GM12878 (cell line): ENCODE data around the gene CFAP92. TPM values are rescaled to one million over a fixed set of nuclear protein-coding genes. Genes with fewer than 3 reads are reported as not detected.

Source experiments
- ATAC-seq: fragments of 200-7000 bp; cut with Tn5 transposase; 3 replicates; pipeline ENCODE4 v1.9.1; 2020; ENCODE audit warnings: mild to moderate bottlenecking, moderate library complexity
- BruUV-seq: library from RNA; stranded (reverse); fragments of 400-500 nt; replicated peaks from 2 replicates; lab custom pipeline; 2021; lab: Mats Ljungman, UMichigan
- CTCF ChIA-PET: fragments of 300-600 bp; sonication (Branson Sonifier 250); formaldehyde crosslinking; extraction: SDS; loops from one replicate; lab custom pipeline; 2021; ENCODE audit warnings: inconsistent platforms; lab: Yijun Ruan, JAX
- POLR2A ChIA-PET: fragments of 350-600 bp; formaldehyde crosslinking; extraction: SDS; loops from one replicate; lab custom pipeline; 2021; ENCODE audit warnings: inconsistent platforms; lab: Charles Lee
- RAD21 ChIA-PET: fragments of 300-600 bp; sonication (Branson Sonifier 250); formaldehyde crosslinking; loops from one replicate; lab custom pipeline; 2023; ENCODE audit warnings: antibody characterized with exemption; ENCODE audit not compliant: unreplicated experiment; lab: Charles Lee
- SMC1A ChIA-PET: fragments of 300-600 bp; sonication (Branson Sonifier 250); formaldehyde crosslinking; loops from one replicate; lab custom pipeline; 2023; ENCODE audit not compliant: unreplicated experiment, uncharacterized antibody; lab: Charles Lee
- DNase-seq: peaks from one replicate; pipeline ENCODE4 v3.0.0-alpha.2; 2011; ENCODE audit warnings: low read depth, low spot score
- FAIRE-seq: peaks from 3 replicates; lab custom pipeline; 2011; peaks lifted over from hg19 to GRCh38; lab: Jason Lieb, UNC
- H2AFZ ChIP-seq: 2 replicates; pipeline ENCODE4 v1.6.0; 2011; ENCODE audit warnings: low read depth, low read length, control low read depth; ENCODE audit not compliant: control insufficient read depth
- H3K27ac ChIP-seq: 2 replicates; pipeline ENCODE4 v1.5.1; 2011; ENCODE audit warnings: control low read depth; ENCODE audit not compliant: control insufficient read depth, insufficient read depth
- H3K27me3 ChIP-seq, 2 experiments: replicated peaks in 1 of 2; 2 replicates each; pipeline versions ENCODE4 v1.6.0 to v1.6.1; 2011; ENCODE audit warnings: low read length in 1 of 2; ENCODE audit not compliant: control insufficient read depth in 2 of 2, insufficient read depth in 2 of 2
- H3K36me3 ChIP-seq, 2 experiments: 2 replicates each; pipeline ENCODE4 v1.5.1; 2011; ENCODE audit warnings: low read length in 1 of 2; ENCODE audit not compliant: control insufficient read depth in 2 of 2, insufficient read depth in 2 of 2
- H3K4me1 ChIP-seq: 2 replicates; pipeline ENCODE4 v1.6.1; 2011; ENCODE audit warnings: mild to moderate bottlenecking, low read length, moderate library complexity, mixed read lengths; ENCODE audit not compliant: control insufficient read depth, insufficient read depth
- H3K4me2 ChIP-seq: 2 replicates; pipeline ENCODE4 v1.6.0; 2011; ENCODE audit warnings: control low read depth; ENCODE audit not compliant: control insufficient read depth, insufficient read depth
- H3K4me3 ChIP-seq: fragments of 200-600 bp; sonication (generic); 2 replicates; pipeline ENCODE4 v1.5.1; 2016
- H3K79me2 ChIP-seq: 2 replicates; pipeline ENCODE4 v1.6.0; 2011; ENCODE audit warnings: low read length; ENCODE audit not compliant: control insufficient read depth, insufficient read depth
- H3K9ac ChIP-seq: 2 replicates; pipeline ENCODE4 v1.8.0; 2011; ENCODE audit warnings: low read length, control low read depth, mixed read lengths; ENCODE audit not compliant: control insufficient read depth, insufficient read depth
- H3K9me3 ChIP-seq: replicated peaks from 3 replicates; pipeline ENCODE4 v1.5.1; 2011; ENCODE audit warnings: mild to moderate bottlenecking, low read length; ENCODE audit not compliant: control insufficient read depth, insufficient read depth
- H4K20me1 ChIP-seq: 2 replicates; pipeline ENCODE4 v1.6.0; 2011; ENCODE audit not compliant: control insufficient read depth, insufficient read depth
- BMI1 ChIP-seq: fragments of 450-650 bp; IDR thresholded peaks from 2 replicates; pipeline ENCODE4 v1.6.1; 2016; ENCODE audit warnings: mild to moderate bottlenecking, moderate library complexity, borderline replicate concordance
- GABPA ChIP-seq: IDR thresholded peaks from 2 replicates; pipeline ENCODE4 v1.6.1; 2014; ENCODE audit warnings: antibody characterized with exemption, low read depth, mild to moderate bottlenecking, inconsistent platforms
- IKZF2 ChIP-seq, 2 experiments: fragments of 450-650 bp; IDR thresholded peaks; 2 replicates each; pipeline ENCODE4 v1.6.1; 2017; ENCODE audit warnings: mild to moderate bottlenecking in 2 of 2, moderate library complexity in 2 of 2
- IRF4 ChIP-seq: IDR thresholded peaks from 2 replicates; pipeline ENCODE4 v1.6.1; 2011; ENCODE audit warnings: low read depth, low read length
- JUNB ChIP-seq: IDR thresholded peaks from 2 replicates; pipeline ENCODE4 v1.6.1; 2016; ENCODE audit warnings: antibody characterized with exemption, mild to moderate bottlenecking
- SMAD5 ChIP-seq: IDR thresholded peaks from 2 replicates; pipeline ENCODE4 v1.6.1; 2016; ENCODE audit warnings: antibody characterized with exemption, low read depth
- SREBF2 ChIP-seq: IDR thresholded peaks from 2 replicates; pipeline ENCODE4 v1.6.1; 2012; ENCODE audit warnings: mild to moderate bottlenecking, low read length
- TCF7 ChIP-seq: IDR thresholded peaks from 2 replicates; pipeline ENCODE4 v1.6.1; 2014; ENCODE audit warnings: antibody characterized with exemption, borderline replicate concordance
- WGBS: methylation state at CpG from one replicate; pipeline ENCODE4 v1.1.6; 2016; ENCODE audit warnings: low lambda C conversion rate; ENCODE audit not compliant: insufficient replicate concordance, insufficient coverage; ENCODE audit errors: missing lambda C conversion rate; 5-methylcytosine and 5-hydroxymethylcytosine counted together
- in situ Hi-C: fragments of 300-500 bp; cut with MboI; formaldehyde crosslinking; loops from 9 replicates; pipeline ENCODE4 v1.14.3; 2018; ENCODE audit warnings: mixed read lengths
- intact Hi-C: fragments of 100-400 bp; cut with micrococcal nuclease; formaldehyde crosslinking; loops from one replicate; pipeline ENCODE4 v1.14.2; 2022; ENCODE audit not compliant: unreplicated experiment
- polyA plus RNA-seq, 11 experiments: library from polyadenylated mRNA; depleted of rRNA in 4 of 11; unstranded in 6 of 11; stranded (reverse) in 5 of 11; fragments of >200 nt; fragmentation: Nextera tagmentation in 4 of 11; fragmentation: Illumina TruSeq in 1 of 11; extraction: Ambion mirVana in 4 of 11; extraction: Trizol in 1 of 11; gene quantifications; 1 replicate in 1 of 11; 2 replicates in 10 of 11; pipeline versions ENCODE4 v1.2.1 to v1.2.3, GENCODE V29; 2011 to 2016; ENCODE audit warnings: inconsistent platforms in 2 of 11, missing spikeins in 2 of 11, low read depth in 1 of 11
- total RNA-seq, 4 experiments: library from RNA; depleted of rRNA in 3 of 4; stranded (reverse); fragments of >200 nt in 3 of 4; fragmentation: Illumina TruSeq in 1 of 4; extraction: Trizol in 1 of 4; gene quantifications; 2 replicates each; pipeline versions ENCODE4 v1.2.1 to v1.2.3, GENCODE V29; 2013 to 2021
- TF ChIP-seq, protein P1 (sequence below): fragments of 450-650 bp; IDR thresholded peaks from 2 replicates; pipeline ENCODE4 v1.6.1; 2017; ENCODE audit warnings: mild to moderate bottlenecking, moderate library complexity
- TF ChIP-seq, protein P2 (sequence below): fragments of 450-650 bp; IDR thresholded peaks from 2 replicates; pipeline ENCODE4 v1.6.1; 2018; ENCODE audit warnings: borderline replicate concordance, mild to moderate bottlenecking; ENCODE audit not compliant: partially characterized antibody
- TF ChIP-seq, protein P3 (sequence below): fragments of 450-650 bp; IDR thresholded peaks from 2 replicates; pipeline ENCODE4 v1.6.1; 2016; ENCODE audit warnings: mild to moderate bottlenecking
- TF ChIP-seq, protein P4 (sequence below): IDR thresholded peaks from 2 replicates; pipeline ENCODE4 v1.6.1; 2011; ENCODE audit warnings: mild to moderate bottlenecking, low read depth, low read length, moderate library complexity; ENCODE audit not compliant: insufficient replicate concordance

Gene CFAP92
- total and polyA plus RNA-seq, 10 of the 15 experiments (the other 5 are each of a cell fraction or from before 2014, with no cell fraction given), result 0.05 to 0.52 (median 0.14) TPM; not detected in 7

DNA sequence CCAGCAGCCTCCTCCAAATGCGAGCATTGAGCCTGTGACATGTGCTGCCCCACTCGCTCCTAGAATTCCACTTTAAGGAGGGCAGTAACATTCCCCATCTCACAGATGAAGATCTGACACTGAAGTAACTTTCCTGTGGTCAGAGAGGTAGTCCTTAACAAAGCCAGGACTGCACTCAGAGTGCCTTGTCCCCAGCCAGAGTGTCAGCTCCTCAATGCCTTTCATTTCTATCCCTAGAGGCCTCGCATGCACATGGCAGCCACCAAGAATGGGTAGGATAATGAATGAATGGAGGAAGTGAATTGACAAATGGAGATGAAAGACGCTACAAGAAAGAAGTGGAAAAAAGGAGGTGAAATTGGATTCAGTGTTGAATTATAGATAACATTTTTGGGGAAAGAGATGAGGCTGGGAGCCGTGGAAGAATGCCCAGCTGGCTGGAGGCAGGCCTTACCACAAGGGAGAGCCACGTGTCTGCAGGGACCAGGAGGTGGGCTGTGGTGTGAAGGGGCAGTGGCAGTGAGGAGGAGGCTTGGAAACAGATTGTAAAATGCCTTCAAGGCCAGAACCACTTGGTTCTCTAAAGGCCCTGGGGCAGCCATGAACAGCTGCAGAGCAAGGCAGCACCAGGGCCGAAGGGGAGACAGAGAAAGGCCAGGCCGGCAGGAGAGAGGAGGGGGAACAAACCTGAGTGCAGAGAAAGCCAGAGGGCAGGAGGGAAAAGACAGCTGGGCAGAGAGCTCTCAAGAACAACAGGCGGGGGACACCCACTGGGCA, 10.4 kb downstream of the CFAP92 start:
- Histone ChIP-seq H3K27ac (no peak overlapping the region), H4K20me1 (no peaks in the 10 kb centered on the region), H3K36me3 (no peaks in the 10 kb centered on the region), H3K4me2 (no peak overlapping the region), H2AFZ (no peak overlapping the region), H3K4me1 (no peaks in the 10 kb centered on the region), H3K27me3 (peaks cover 0 to 1% of the 10 kb centered on the region in 2 experiments; a peak in 1 of 4 replicates), H3K9ac (no peak overlapping the region), H3K4me3 (no peak overlapping the region), H3K9me3 (no peaks in the 10 kb centered on the region), H3K79me2 (no peaks in the 10 kb centered on the region)
- FAIRE-seq, result no peak
- RAD21 ChIA-PET, result no interaction called here
- POLR2A ChIA-PET, result no interaction called here
- intact Hi-C loops, result no loop called here
- DNase-seq, result no peak
- in situ Hi-C loops, result no loop called here
- SMC1A ChIA-PET, result interaction anchor here (0.7 kb wide), 1 partner anchor 12 kb away, joined by 3 read pairs; no protein-coding TSS in a partner anchor
- WGBS, result 7% methylated on average over 9 of the region's 9 CpGs
- no peak for ATAC-seq
- no TSS peak for BruUV-seq
- CTCF ChIA-PET, result interaction anchor here (0.6 kb wide), 2 partner anchors 72 to 117 kb away, joined by 3 to 4 read pairs; no protein-coding TSS in a partner anchor
- TF ChIP-seq SMAD5 (no peak), IKZF2 (IDR thresholded peaks at IDR 0.05) (no peak), BMI1 (no peak), SREBF2 (no peak), GABPA (no peak), JUNB (no peak), TCF7 (no peak), IRF4 (no peak)
- TF ChIP-seq, protein P1, sequence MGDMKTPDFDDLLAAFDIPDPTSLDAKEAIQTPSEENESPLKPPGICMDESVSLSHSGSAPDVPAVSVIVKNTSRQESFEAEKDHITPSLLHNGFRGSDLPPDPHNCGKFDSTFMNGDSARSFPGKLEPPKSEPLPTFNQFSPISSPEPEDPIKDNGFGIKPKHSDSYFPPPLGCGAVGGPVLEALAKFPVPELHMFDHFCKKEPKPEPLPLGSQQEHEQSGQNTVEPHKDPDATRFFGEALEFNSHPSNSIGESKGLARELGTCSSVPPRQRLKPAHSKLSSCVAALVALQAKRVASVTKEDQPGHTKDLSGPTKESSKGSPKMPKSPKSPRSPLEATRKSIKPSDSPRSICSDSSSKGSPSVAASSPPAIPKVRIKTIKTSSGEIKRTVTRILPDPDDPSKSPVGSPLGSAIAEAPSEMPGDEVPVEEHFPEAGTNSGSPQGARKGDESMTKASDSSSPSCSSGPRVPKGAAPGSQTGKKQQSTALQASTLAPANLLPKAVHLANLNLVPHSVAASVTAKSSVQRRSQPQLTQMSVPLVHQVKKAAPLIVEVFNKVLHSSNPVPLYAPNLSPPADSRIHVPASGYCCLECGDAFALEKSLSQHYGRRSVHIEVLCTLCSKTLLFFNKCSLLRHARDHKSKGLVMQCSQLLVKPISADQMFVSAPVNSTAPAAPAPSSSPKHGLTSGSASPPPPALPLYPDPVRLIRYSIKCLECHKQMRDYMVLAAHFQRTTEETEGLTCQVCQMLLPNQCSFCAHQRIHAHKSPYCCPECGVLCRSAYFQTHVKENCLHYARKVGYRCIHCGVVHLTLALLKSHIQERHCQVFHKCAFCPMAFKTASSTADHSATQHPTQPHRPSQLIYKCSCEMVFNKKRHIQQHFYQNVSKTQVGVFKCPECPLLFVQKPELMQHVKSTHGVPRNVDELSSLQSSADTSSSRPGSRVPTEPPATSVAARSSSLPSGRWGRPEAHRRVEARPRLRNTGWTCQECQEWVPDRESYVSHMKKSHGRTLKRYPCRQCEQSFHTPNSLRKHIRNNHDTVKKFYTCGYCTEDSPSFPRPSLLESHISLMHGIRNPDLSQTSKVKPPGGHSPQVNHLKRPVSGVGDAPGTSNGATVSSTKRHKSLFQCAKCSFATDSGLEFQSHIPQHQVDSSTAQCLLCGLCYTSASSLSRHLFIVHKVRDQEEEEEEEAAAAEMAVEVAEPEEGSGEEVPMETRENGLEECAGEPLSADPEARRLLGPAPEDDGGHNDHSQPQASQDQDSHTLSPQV, result no peak
- TF ChIP-seq, protein P2, sequence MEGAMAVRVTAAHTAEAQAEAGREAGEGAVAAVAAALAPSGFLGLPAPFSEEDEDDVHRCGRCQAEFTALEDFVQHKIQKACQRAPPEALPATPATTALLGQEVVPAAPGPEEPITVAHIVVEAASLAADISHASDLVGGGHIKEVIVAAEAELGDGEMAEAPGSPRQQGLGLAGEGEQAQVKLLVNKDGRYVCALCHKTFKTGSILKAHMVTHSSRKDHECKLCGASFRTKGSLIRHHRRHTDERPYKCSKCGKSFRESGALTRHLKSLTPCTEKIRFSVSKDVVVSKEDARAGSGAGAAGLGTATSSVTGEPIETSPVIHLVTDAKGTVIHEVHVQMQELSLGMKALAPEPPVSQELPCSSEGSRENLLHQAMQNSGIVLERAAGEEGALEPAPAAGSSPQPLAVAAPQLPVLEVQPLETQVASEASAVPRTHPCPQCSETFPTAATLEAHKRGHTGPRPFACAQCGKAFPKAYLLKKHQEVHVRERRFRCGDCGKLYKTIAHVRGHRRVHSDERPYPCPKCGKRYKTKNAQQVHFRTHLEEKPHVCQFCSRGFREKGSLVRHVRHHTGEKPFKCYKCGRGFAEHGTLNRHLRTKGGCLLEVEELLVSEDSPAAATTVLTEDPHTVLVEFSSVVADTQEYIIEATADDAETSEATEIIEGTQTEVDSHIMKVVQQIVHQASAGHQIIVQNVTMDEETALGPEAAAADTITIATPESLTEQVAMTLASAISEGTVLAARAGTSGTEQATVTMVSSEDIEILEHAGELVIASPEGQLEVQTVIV, result no peak
- TF ChIP-seq, protein P3, sequence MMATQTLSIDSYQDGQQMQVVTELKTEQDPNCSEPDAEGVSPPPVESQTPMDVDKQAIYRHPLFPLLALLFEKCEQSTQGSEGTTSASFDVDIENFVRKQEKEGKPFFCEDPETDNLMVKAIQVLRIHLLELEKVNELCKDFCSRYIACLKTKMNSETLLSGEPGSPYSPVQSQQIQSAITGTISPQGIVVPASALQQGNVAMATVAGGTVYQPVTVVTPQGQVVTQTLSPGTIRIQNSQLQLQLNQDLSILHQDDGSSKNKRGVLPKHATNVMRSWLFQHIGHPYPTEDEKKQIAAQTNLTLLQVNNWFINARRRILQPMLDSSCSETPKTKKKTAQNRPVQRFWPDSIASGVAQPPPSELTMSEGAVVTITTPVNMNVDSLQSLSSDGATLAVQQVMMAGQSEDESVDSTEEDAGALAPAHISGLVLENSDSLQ, result no peak
- TF ChIP-seq, protein P4, sequence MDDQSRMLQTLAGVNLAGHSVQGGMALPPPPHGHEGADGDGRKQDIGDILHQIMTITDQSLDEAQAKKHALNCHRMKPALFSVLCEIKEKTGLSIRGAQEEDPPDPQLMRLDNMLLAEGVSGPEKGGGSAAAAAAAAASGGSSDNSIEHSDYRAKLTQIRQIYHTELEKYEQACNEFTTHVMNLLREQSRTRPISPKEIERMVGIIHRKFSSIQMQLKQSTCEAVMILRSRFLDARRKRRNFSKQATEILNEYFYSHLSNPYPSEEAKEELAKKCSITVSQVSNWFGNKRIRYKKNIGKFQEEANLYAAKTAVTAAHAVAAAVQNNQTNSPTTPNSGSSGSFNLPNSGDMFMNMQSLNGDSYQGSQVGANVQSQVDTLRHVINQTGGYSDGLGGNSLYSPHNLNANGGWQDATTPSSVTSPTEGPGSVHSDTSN, result no peak
